ENCODE data around the gene CPSF3. TPM values are rescaled to one million over a fixed set of nuclear protein-coding genes. Genes with fewer than 3 reads are reported as not detected.

Gene CPSF3
- total RNA-seq, 1 experiment from 2014 or later: 86.8 TPM

DNA sequence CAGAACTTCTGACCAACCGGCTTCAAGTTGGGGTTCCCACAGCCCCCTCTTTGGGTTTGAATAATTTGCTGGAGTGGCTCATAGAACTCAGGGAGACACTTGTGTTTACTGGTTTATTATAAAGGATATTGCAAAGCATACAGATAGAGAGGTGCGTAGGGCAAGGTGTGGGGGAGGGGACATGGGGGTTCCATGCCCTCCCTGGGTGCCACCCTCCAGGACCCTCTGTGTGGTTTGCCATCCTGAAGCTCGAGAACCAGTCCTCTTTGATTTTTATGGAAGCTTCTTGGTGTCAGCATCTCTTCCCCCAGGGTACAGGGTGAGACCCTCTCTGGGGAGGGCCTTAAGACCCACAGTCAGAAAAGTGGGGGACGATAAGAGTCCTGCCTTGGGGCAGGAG is 38.9 kb upstream of the CPSF3 start:
- no peak overlapping the region for H3K27ac ChIP-seq (ENCODE audit: low read depth, low read length, poor library complexity, severe bottlenecking)
- no peaks in the 10 kb centered on the region for H3K9me3 ChIP-seq (ENCODE audit: low read depth, low read length, poor library complexity, severe bottlenecking)
- H3K4me1 ChIP-seq (ENCODE audit: insufficient read depth, low read length, poor library complexity, severe bottlenecking): peaks cover 19% of the 10 kb centered on the region
- no peaks in the 10 kb centered on the region for H3K27me3 ChIP-seq (replicated peaks; ENCODE audit: insufficient read depth, low read depth, low read length, poor library complexity)
- peaks cover 25% of the 10 kb centered on the region for H3K36me3 ChIP-seq (ENCODE audit: insufficient read depth, low read length, poor library complexity, severe bottlenecking)
- POLR2A ChIA-PET (ENCODE audit: low non-redundant PET): no interaction called here
- DNase-seq (ENCODE audit: low spot score): no peak
- intact Hi-C loops (cut with micrococcal nuclease; ENCODE audit: unreplicated experiment): no loop called here
- TF ChIP-seq EZH2 (IDR thresholded peaks at IDR 0.05; ENCODE audit: borderline replicate concordance, low read depth, low read length, poor library complexity, severe bottlenecking): no peak
- TF ChIP-seq, protein P1, sequence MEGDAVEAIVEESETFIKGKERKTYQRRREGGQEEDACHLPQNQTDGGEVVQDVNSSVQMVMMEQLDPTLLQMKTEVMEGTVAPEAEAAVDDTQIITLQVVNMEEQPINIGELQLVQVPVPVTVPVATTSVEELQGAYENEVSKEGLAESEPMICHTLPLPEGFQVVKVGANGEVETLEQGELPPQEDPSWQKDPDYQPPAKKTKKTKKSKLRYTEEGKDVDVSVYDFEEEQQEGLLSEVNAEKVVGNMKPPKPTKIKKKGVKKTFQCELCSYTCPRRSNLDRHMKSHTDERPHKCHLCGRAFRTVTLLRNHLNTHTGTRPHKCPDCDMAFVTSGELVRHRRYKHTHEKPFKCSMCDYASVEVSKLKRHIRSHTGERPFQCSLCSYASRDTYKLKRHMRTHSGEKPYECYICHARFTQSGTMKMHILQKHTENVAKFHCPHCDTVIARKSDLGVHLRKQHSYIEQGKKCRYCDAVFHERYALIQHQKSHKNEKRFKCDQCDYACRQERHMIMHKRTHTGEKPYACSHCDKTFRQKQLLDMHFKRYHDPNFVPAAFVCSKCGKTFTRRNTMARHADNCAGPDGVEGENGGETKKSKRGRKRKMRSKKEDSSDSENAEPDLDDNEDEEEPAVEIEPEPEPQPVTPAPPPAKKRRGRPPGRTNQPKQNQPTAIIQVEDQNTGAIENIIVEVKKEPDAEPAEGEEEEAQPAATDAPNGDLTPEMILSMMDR (conservative IDR thresholded peaks at IDR 0.05; ENCODE audit: low read depth, low read length): no peak
- CTCF ChIA-PET: no interaction called here
- no peak overlapping the region for H3K4me3 ChIP-seq (ENCODE audit: low read depth, low read length, poor library complexity, severe bottlenecking)
- no TSS peak for BruUV-seq (replicated peaks)

- TF ChIP-seq, protein P1 (conservative IDR thresholded peaks at IDR 0.05; ENCODE audit: low read depth, low read length): no peak
- no peak for TF ChIP-seq EZH2 (IDR thresholded peaks at IDR 0.05; ENCODE audit: borderline replicate concordance, low read depth, low read length, poor library complexity, severe bottlenecking)
- intact Hi-C loops (cut with micrococcal nuclease; ENCODE audit: unreplicated experiment): no loop called here
- H3K9me3 ChIP-seq (ENCODE audit: low read depth, low read length, poor library complexity, severe bottlenecking): no peaks in the 10 kb centered on the region
- BruUV-seq (replicated peaks): no TSS peak
- no peak overlapping the region for H3K4me3 ChIP-seq (ENCODE audit: low read depth, low read length, poor library complexity, severe bottlenecking)
- no peaks in the 10 kb centered on the region for H3K27me3 ChIP-seq (replicated peaks; ENCODE audit: insufficient read depth, low read depth, low read length, poor library complexity)
- H3K36me3 ChIP-seq (ENCODE audit: insufficient read depth, low read length, poor library complexity, severe bottlenecking): peaks cover 24% of the 10 kb centered on the region
- peaks cover 13% of the 10 kb centered on the region for H3K4me1 ChIP-seq (ENCODE audit: insufficient read depth, low read length, poor library complexity, severe bottlenecking)
- ChIA-PET POLR2A (ENCODE audit: low non-redundant PET) (no interaction called here), CTCF (no interaction called here)
- no peak for DNase-seq (ENCODE audit: low spot score)
- no peak overlapping the region for H3K27ac ChIP-seq (ENCODE audit: low read depth, low read length, poor library complexity, severe bottlenecking)
Measured at GRCh38 chr2:9385841-9386240, 37.6 kb upstream of the CPSF3 start.

DNA sequence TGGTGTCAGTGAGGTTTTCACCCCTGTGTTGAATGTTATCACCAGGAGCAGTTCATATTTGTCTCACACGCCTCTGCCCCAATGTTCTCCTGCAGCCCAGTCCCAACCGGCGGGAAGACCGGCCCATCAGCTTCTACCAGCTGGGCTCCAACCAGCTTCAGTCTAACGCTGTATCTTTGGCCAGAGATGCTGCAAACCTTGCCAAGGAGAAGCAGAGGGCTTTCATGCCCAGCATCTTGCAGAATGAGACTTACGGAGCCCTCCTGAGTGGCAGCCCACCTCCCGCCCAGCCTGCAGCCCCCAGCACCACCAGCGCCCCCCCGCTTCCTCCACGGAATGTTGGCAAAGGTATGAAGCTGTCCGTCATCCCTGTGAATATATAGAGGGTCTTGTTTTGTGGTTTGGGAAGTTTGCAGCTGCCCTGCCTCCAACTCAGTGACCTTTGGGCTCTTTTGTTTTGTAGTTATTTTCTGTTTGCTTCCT is 35.2 kb upstream of the CPSF3 start:
- peaks cover 27% of the 10 kb centered on the region for H3K36me3 ChIP-seq (ENCODE audit: insufficient read depth, low read length, poor library complexity, severe bottlenecking)
- H3K9me3 ChIP-seq (ENCODE audit: low read depth, low read length, poor library complexity, severe bottlenecking): no peaks in the 10 kb centered on the region
- BruUV-seq (replicated peaks): no TSS peak
- TF ChIP-seq EZH2 (IDR thresholded peaks at IDR 0.05; ENCODE audit: borderline replicate concordance, low read depth, low read length, poor library complexity, severe bottlenecking): no peak
- TF ChIP-seq, protein P1 (conservative IDR thresholded peaks at IDR 0.05; ENCODE audit: low read depth, low read length): no peak
- H3K4me1 ChIP-seq (ENCODE audit: insufficient read depth, low read length, poor library complexity, severe bottlenecking): peaks cover 12% of the 10 kb centered on the region
- no peak overlapping the region for H3K27ac ChIP-seq (ENCODE audit: low read depth, low read length, poor library complexity, severe bottlenecking)
- no peak for DNase-seq (ENCODE audit: low spot score)
- intact Hi-C loops (cut with micrococcal nuclease; ENCODE audit: unreplicated experiment): no loop called here
- ChIA-PET POLR2A (ENCODE audit: low non-redundant PET) (no interaction called here), CTCF (no interaction called here)
- H3K4me3 ChIP-seq (ENCODE audit: low read depth, low read length, poor library complexity, severe bottlenecking): no peak overlapping the region
- H3K27me3 ChIP-seq (replicated peaks; ENCODE audit: insufficient read depth, low read depth, low read length, poor library complexity): no peaks in the 10 kb centered on the region
